ENCODE results near the gene PEAR1. TPM values are rescaled to one million over a fixed set of nuclear protein-coding genes. Genes with fewer than 3 reads are reported as not detected.

PEAR1 gene
- total RNA-seq, 3 donors from 2014 or later (not counting 1 experiment from before 2014, with no cell fraction given) = 0.52 to 1.4 (median 0.80) TPM

DNA sequence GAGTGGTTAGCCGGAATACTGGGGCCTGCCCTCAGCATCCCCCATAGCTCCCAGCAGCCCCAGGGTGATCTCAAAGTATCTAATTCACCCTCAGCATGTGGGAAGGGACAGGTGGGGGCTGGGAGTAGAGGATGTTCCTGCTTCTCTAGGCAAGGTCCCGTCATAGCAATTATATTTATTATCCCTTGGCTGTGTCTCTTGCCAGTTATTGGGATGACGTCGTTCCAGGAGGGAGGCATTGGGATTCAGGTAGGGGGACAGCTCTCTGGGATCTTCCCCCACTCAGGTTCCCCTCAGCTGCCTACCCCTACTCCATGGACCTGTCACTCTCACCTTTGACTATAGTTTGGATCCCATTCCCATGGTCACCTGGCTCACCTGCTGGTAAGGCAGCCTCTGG lies 11.9 kb upstream of the PEAR1 start:
- ATAC-seq (no peak), DNase-seq (no peak)
- H3K27ac ChIP-seq (ENCODE audit: low read length) = no peak overlapping the region
- no peaks in the 10 kb centered on the region for H3K4me1 Mint-ChIP-seq
- 100% methylated on average over 3 of the region's 4 CpGs for WGBS (ENCODE audit: insufficient coverage)
- no peaks in the 10 kb centered on the region for H3K9me3 ChIP-seq (ENCODE audit: control insufficient read depth, insufficient read depth, low read length)
- no peaks in the 10 kb centered on the region for H3K9me3 Mint-ChIP-seq
- H3K4me3 ChIP-seq (ENCODE audit: low read length) = no peak overlapping the region
- H3K27ac Mint-ChIP-seq = no peak overlapping the region
- intact Hi-C loops (cut with micrococcal nuclease) = no loop called here
- no peaks in the 10 kb centered on the region for H3K4me1 ChIP-seq (ENCODE audit: control insufficient read depth, insufficient read depth, low read length)
- no peaks in the 10 kb centered on the region for H3K36me3 Mint-ChIP-seq
- TF ChIP-seq, protein P1, sequence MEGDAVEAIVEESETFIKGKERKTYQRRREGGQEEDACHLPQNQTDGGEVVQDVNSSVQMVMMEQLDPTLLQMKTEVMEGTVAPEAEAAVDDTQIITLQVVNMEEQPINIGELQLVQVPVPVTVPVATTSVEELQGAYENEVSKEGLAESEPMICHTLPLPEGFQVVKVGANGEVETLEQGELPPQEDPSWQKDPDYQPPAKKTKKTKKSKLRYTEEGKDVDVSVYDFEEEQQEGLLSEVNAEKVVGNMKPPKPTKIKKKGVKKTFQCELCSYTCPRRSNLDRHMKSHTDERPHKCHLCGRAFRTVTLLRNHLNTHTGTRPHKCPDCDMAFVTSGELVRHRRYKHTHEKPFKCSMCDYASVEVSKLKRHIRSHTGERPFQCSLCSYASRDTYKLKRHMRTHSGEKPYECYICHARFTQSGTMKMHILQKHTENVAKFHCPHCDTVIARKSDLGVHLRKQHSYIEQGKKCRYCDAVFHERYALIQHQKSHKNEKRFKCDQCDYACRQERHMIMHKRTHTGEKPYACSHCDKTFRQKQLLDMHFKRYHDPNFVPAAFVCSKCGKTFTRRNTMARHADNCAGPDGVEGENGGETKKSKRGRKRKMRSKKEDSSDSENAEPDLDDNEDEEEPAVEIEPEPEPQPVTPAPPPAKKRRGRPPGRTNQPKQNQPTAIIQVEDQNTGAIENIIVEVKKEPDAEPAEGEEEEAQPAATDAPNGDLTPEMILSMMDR (IDR thresholded peaks at IDR 0.05) = no peak
- H3K27me3 ChIP-seq (ENCODE audit: control insufficient read depth, insufficient read depth, low read length) = peaks cover 3% of the 10 kb centered on the region
- H3K27me3 Mint-ChIP-seq (ENCODE audit: low read depth in 2 of 2) = peaks cover 22 to 32% of the 10 kb centered on the region in 2 donors
- H3K36me3 ChIP-seq (ENCODE audit: control insufficient read depth, insufficient read depth, low read length) = no peaks in the 10 kb centered on the region
- H3K4me3 Mint-ChIP-seq = no peak overlapping the region

DNA sequence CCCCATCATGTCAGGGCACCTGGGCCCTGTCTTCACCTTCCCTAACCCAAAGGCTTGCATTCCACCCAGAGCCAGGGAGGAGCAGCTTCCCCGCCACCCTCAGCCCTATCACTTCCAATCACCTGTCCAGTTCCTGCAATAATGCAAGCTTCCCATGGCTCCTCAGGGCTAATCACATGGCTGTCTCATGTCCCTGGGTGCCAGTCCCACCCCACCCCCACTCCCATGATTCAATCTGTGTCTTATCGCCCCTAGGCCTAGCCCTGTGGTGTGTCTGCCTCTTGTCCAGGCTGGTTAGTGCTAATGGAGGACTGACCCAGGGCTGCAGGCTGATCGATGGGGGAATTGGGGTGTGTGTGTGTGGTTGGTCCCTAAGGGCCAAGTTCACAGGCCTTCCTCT lies 11.0 kb upstream of the PEAR1 start:
- Histone ChIP-seq H3K36me3 (ENCODE audit: control insufficient read depth, insufficient read depth, low read length) (no peaks in the 10 kb centered on the region), H3K27ac (ENCODE audit: low read length) (no peak overlapping the region), H3K4me3 (ENCODE audit: low read length) (no peak overlapping the region), H3K4me1 (ENCODE audit: control insufficient read depth, insufficient read depth, low read length) (no peaks in the 10 kb centered on the region), H3K9me3 (ENCODE audit: control insufficient read depth, insufficient read depth, low read length) (no peaks in the 10 kb centered on the region), H3K27me3 (ENCODE audit: control insufficient read depth, insufficient read depth, low read length) (peaks cover 3% of the 10 kb centered on the region)
- intact Hi-C loops (cut with micrococcal nuclease) = no loop called here
- Mint-ChIP-seq H3K36me3 (no peaks in the 10 kb centered on the region), H3K4me1 (no peaks in the 10 kb centered on the region), H3K27ac (no peak overlapping the region), H3K27me3 (ENCODE audit: low read depth in 2 of 2) (peaks cover 21 to 34% of the 10 kb centered on the region in 2 donors), H3K4me3 (no peak overlapping the region), H3K9me3 (no peaks in the 10 kb centered on the region)
- DNase-seq = no peak
- ATAC-seq = no peak
- WGBS (ENCODE audit: insufficient coverage) = 73% methylated on average over 2 of the region's 3 CpGs
- TF ChIP-seq, protein P1 (IDR thresholded peaks at IDR 0.05) = no peak

DNA sequence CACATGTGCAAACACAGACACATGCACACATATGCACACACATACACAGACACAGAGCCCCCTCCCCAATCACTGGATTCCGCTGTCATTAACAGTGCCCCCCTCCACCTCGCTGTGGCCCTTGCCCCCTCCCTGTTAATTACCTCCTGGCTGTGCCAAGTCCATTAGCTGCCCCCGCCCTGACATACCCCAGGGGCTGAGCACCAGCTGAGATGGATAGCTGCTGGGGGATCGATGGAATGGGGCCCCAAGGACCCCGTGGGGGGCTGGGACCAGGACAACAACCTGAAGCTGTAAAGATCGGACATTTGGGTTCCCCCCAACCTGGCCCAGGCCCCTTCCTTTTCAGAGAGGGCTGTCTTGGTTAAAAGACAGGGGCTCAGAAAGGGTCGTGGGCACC lies 9.6 kb upstream of the PEAR1 start:
- no peak overlapping the region for H3K4me3 ChIP-seq (ENCODE audit: low read length)
- no peak overlapping the region for H3K27ac ChIP-seq (ENCODE audit: low read length)
- H3K36me3 ChIP-seq (ENCODE audit: control insufficient read depth, insufficient read depth, low read length) = no peaks in the 10 kb centered on the region
- DNase-seq (no peak), ATAC-seq (no peak)
- Mint-ChIP-seq H3K4me1 (no peaks in the 10 kb centered on the region), H3K4me3 (no peak overlapping the region), H3K36me3 (no peaks in the 10 kb centered on the region), H3K27me3 (ENCODE audit: low read depth in 2 of 2) (peaks cover 14 to 29% of the 10 kb centered on the region in 2 donors), H3K27ac (no peak overlapping the region), H3K9me3 (no peaks in the 10 kb centered on the region)
- H3K27me3 ChIP-seq (ENCODE audit: control insufficient read depth, insufficient read depth, low read length) = peaks cover 3% of the 10 kb centered on the region
- H3K4me1 ChIP-seq (ENCODE audit: control insufficient read depth, insufficient read depth, low read length) = no peaks in the 10 kb centered on the region
- intact Hi-C loops (cut with micrococcal nuclease) = no loop called here
- TF ChIP-seq, protein P1 (IDR thresholded peaks at IDR 0.05) = no peak
- H3K9me3 ChIP-seq (ENCODE audit: control insufficient read depth, insufficient read depth, low read length) = no peaks in the 10 kb centered on the region
- WGBS (ENCODE audit: insufficient coverage) = 76% methylated on average over 7 of the region's 7 CpGs

DNA sequence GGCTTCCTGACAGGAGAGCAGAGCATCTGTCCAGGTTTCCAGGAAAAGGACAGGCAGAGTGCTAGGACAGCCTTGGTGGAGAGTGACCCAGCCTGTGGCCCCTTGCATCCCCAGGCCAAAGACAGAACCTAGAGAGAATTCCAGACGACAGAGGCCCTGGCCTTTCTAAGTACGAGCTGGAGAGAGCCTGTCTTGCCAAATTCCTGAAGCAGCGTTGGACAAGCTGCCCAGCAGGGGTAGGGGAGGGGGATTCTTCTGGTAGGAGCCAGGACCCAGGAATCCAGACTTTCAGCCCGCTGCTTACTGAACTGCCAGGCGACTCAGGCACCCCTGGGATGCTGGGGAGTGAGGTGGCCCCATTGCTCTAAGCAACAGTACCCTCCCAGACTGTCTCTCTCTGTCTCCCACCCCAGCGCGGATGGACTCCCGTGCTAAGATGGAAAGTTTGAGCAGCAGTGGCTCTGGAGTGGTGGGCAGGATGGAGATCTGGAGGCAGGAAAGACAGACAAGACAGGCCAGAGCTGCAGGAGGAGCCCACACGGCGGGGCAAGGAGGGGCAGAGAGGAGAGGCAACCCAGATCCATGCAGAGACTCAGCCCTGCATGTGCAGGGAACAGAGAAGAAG lies 8.8 kb upstream of the PEAR1 start:
- H3K9me3 Mint-ChIP-seq = no peaks in the 10 kb centered on the region
- Histone ChIP-seq H3K27ac (ENCODE audit: low read length) (no peak overlapping the region), H3K36me3 (ENCODE audit: control insufficient read depth, insufficient read depth, low read length) (no peaks in the 10 kb centered on the region), H3K4me1 (ENCODE audit: control insufficient read depth, insufficient read depth, low read length) (no peaks in the 10 kb centered on the region), H3K4me3 (ENCODE audit: low read length) (no peak overlapping the region), H3K9me3 (ENCODE audit: control insufficient read depth, insufficient read depth, low read length) (no peaks in the 10 kb centered on the region), H3K27me3 (ENCODE audit: control insufficient read depth, insufficient read depth, low read length) (peaks cover 3% of the 10 kb centered on the region)
- H3K36me3 Mint-ChIP-seq = no peaks in the 10 kb centered on the region
- ATAC-seq (no peak), DNase-seq (no peak)
- H3K27ac Mint-ChIP-seq = no peak overlapping the region
- H3K27me3 Mint-ChIP-seq (ENCODE audit: low read depth in 2 of 2) = peaks cover 19 to 32% of the 10 kb centered on the region in 2 donors
- intact Hi-C loops (cut with micrococcal nuclease) = no loop called here
- TF ChIP-seq, protein P1 (IDR thresholded peaks at IDR 0.05) = no peak
- WGBS (ENCODE audit: insufficient coverage) = 85% methylated on average over 10 of the region's 10 CpGs
- H3K4me1 Mint-ChIP-seq = no peaks in the 10 kb centered on the region
- H3K4me3 Mint-ChIP-seq = no peak overlapping the region
